Measurements from ENCODE around the gene FAM3C.

- TF ChIP-seq GABPA (IDR thresholded peaks at IDR 0.05 in 1 of 2, conservative IDR thresholded peaks at IDR 0.05 in 1 of 2) = no peak
- no peak for TF ChIP-seq REST (IDR thresholded peaks at IDR 0.05)
- TF ChIP-seq RAD21 (IDR thresholded peaks at IDR 0.05) = no peak
- TF ChIP-seq, protein P1, sequence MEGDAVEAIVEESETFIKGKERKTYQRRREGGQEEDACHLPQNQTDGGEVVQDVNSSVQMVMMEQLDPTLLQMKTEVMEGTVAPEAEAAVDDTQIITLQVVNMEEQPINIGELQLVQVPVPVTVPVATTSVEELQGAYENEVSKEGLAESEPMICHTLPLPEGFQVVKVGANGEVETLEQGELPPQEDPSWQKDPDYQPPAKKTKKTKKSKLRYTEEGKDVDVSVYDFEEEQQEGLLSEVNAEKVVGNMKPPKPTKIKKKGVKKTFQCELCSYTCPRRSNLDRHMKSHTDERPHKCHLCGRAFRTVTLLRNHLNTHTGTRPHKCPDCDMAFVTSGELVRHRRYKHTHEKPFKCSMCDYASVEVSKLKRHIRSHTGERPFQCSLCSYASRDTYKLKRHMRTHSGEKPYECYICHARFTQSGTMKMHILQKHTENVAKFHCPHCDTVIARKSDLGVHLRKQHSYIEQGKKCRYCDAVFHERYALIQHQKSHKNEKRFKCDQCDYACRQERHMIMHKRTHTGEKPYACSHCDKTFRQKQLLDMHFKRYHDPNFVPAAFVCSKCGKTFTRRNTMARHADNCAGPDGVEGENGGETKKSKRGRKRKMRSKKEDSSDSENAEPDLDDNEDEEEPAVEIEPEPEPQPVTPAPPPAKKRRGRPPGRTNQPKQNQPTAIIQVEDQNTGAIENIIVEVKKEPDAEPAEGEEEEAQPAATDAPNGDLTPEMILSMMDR (IDR thresholded peaks at IDR 0.05; ENCODE audit: low read depth, low read length, missing input control) = no peak
- no peak for TF ChIP-seq SP1 (IDR thresholded peaks at IDR 0.05)
- TF ChIP-seq, protein P2, sequence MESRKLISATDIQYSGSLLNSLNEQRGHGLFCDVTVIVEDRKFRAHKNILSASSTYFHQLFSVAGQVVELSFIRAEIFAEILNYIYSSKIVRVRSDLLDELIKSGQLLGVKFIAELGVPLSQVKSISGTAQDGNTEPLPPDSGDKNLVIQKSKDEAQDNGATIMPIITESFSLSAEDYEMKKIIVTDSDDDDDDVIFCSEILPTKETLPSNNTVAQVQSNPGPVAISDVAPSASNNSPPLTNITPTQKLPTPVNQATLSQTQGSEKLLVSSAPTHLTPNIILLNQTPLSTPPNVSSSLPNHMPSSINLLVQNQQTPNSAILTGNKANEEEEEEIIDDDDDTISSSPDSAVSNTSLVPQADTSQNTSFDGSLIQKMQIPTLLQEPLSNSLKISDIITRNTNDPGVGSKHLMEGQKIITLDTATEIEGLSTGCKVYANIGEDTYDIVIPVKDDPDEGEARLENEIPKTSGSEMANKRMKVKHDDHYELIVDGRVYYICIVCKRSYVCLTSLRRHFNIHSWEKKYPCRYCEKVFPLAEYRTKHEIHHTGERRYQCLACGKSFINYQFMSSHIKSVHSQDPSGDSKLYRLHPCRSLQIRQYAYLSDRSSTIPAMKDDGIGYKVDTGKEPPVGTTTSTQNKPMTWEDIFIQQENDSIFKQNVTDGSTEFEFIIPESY (IDR thresholded peaks at IDR 0.05) = no peak
- TF ChIP-seq FOXA1 (IDR thresholded peaks at IDR 0.05) = no peak
- TF ChIP-seq MAX (IDR thresholded peaks at IDR 0.05) = no peak
- TF ChIP-seq EGR1 (IDR thresholded peaks at IDR 0.05; ENCODE audit: low read depth in 2 of 2) = no peak
Measured at GRCh38 chr7:121393005-121393366, 3.1 kb downstream of the FAM3C start.
